Calu3 (cell line): Measurements from ENCODE around the gene CD44. TPM values are rescaled to one million over a fixed set of nuclear protein-coding genes. Genes with fewer than 3 reads are reported as not detected.

Source experiments
- BruUV-seq: library from RNA; stranded (reverse); fragments of 400-500 nt; replicated peaks from 2 replicates; lab custom pipeline; 2021; lab: Mats Ljungman, UMichigan
- CTCF ChIA-PET: fragments of 300-600 bp; sonication (Branson Sonifier 250); formaldehyde crosslinking; loops from one replicate; lab custom pipeline; 2022; ENCODE audit warnings: antibody characterized with exemption; lab: Charles Lee
- DNase-seq: peaks from one replicate; pipeline ENCODE4 v3.0.0; 2022
- H3K27ac Mint-ChIP-seq: one replicate; pipeline ENCODE4 v1.8.0; 2022; ENCODE audit warnings: mixed read lengths; ENCODE audit not compliant: unreplicated experiment
- H3K27me3 Mint-ChIP-seq: one replicate; pipeline ENCODE4 v1.8.0; 2022; ENCODE audit warnings: mixed read lengths; ENCODE audit not compliant: unreplicated experiment
- H3K36me3 Mint-ChIP-seq: one replicate; pipeline ENCODE4 v1.8.0; 2022; ENCODE audit warnings: mild to moderate bottlenecking, moderate library complexity, mixed read lengths; ENCODE audit not compliant: insufficient read depth, unreplicated experiment
- H3K4me1 Mint-ChIP-seq: one replicate; pipeline ENCODE4 v1.8.0; 2022; ENCODE audit warnings: mild to moderate bottlenecking, low read depth, mixed read lengths; ENCODE audit not compliant: unreplicated experiment
- H3K4me3 Mint-ChIP-seq: one replicate; pipeline ENCODE4 v1.8.0; 2022; ENCODE audit warnings: mild to moderate bottlenecking, low read depth, moderate library complexity, mixed read lengths; ENCODE audit not compliant: unreplicated experiment
- H3K9me3 Mint-ChIP-seq: one replicate; pipeline ENCODE4 v1.8.0; 2022; ENCODE audit warnings: low read depth, mixed read lengths; ENCODE audit not compliant: unreplicated experiment
- intact Hi-C: fragments of 100-400 bp; cut with micrococcal nuclease; formaldehyde crosslinking; loops from one replicate; pipeline ENCODE4 v1.10.0; 2022; ENCODE audit not compliant: unreplicated experiment
- total RNA-seq: library from RNA; stranded (reverse); gene quantifications from 2 replicates; pipeline ENCODE4 v1.2.3, GENCODE V29; 2022
- TF ChIP-seq, protein P1 (sequence below): fragments of 200-600 bp; IDR thresholded peaks from one replicate; pipeline ENCODE4 v1.8.0; 2022; ENCODE audit warnings: antibody characterized with exemption; ENCODE audit not compliant: unreplicated experiment

The CD44 gene
- total RNA-seq, 1 experiment from 2014 or later: 1,189 TPM

- Mint-ChIP-seq H3K4me3 (no peak overlapping the region), H3K27ac (no peak overlapping the region), H3K4me1 (peaks cover 5% of the 10 kb centered on the region), H3K9me3 (no peaks in the 10 kb centered on the region), H3K36me3 (peaks cover under 1% of the 10 kb centered on the region), H3K27me3 (no peaks in the 10 kb centered on the region)
- CTCF ChIA-PET: no interaction called here
- DNase-seq: no peak
- no TSS peak for BruUV-seq
- intact Hi-C loops: no loop called here
- TF ChIP-seq, protein P1, sequence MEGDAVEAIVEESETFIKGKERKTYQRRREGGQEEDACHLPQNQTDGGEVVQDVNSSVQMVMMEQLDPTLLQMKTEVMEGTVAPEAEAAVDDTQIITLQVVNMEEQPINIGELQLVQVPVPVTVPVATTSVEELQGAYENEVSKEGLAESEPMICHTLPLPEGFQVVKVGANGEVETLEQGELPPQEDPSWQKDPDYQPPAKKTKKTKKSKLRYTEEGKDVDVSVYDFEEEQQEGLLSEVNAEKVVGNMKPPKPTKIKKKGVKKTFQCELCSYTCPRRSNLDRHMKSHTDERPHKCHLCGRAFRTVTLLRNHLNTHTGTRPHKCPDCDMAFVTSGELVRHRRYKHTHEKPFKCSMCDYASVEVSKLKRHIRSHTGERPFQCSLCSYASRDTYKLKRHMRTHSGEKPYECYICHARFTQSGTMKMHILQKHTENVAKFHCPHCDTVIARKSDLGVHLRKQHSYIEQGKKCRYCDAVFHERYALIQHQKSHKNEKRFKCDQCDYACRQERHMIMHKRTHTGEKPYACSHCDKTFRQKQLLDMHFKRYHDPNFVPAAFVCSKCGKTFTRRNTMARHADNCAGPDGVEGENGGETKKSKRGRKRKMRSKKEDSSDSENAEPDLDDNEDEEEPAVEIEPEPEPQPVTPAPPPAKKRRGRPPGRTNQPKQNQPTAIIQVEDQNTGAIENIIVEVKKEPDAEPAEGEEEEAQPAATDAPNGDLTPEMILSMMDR: no peak
These were observed 142.3 kb downstream of the CD44 start for GRCh38 chr11:35281169-35281688.

Other genes with a start within 250 kb of the CD44 start
- 41.2 and 42.4 TPM in 2 replicates for gene APIP, start 222.8 kb upstream of the CD44 start, total RNA-seq
- 47.6 and 55.9 TPM in 2 replicates for gene PDHX, start 222.6 kb upstream of the CD44 start, total RNA-seq